Body of pancreas (tissue), 4 donors: ENCODE measurements around the gene ZNF184. TPM values are rescaled to one million over a fixed set of nuclear protein-coding genes. Genes with fewer than 3 reads are reported as not detected.
"Not testable (repeated sequence)": the region's sequence is repeated elsewhere in the genome, so short reads cannot be mapped to it uniquely, and the experiment has no call there.

Source experiments
- ATAC-seq: fragments of 150-250 bp; one replicate; pipeline ENCODE4 v1.9.1; 2016
- DNase-seq, 4 donors: peaks; one replicate each; pipeline ENCODE4 v3.0.0-alpha.2; 2019
- H3K27ac ChIP-seq, 4 donors: fragments of 200-600 bp; sonication (generic); 1 replicate in 3 of 4; 2 replicates in 1 of 4; pipeline versions ENCODE4 v1.5.1 to v1.6.1; 2016 to 2019; ENCODE audit warnings: mild to moderate bottlenecking in 1 of 4, mixed read lengths in 1 of 4, moderate library complexity in 1 of 4
- H3K27me3 ChIP-seq, 2 donors: fragments of 200-600 bp; sonication (generic); one replicate each; pipeline ENCODE4 v1.6.0; 2016; ENCODE audit warnings: mild to moderate bottlenecking in 1 of 2
- H3K36me3 ChIP-seq, 2 donors: fragments of 200-600 bp; sonication (generic); replicated peaks in 1 of 2; 2 replicates each; pipeline ENCODE4 v1.5.1; 2016; ENCODE audit warnings: low read depth in 2 of 2; ENCODE audit not compliant: insufficient read depth in 1 of 2
- H3K4me1 ChIP-seq: fragments of 200-600 bp; sonication (generic); one replicate; pipeline ENCODE4 v1.6.0; 2016
- H3K4me3 ChIP-seq, 2 donors: fragments of 200-600 bp; sonication (generic); 1 replicate in 1 of 2; 2 replicates in 1 of 2; pipeline ENCODE4 v1.5.1; 2016 to 2019
- H3K9me3 ChIP-seq, 3 donors: fragments of 200-600 bp; sonication (generic); 1 replicate in 2 of 3; 2 replicates in 1 of 3; pipeline ENCODE4 v1.5.1; 2016
- POLR2A ChIP-seq, 3 donors: fragments of 450-650 bp; IDR thresholded peaks; one replicate each; pipeline ENCODE4 v1.6.1; 2016; ENCODE audit warnings: antibody characterized with exemption in 3 of 3, mild to moderate bottlenecking in 2 of 3
- WGBS, 2 donors: methylation state at CpG; one replicate each; pipeline ENCODE4 v1.1.5; 2017; 5-methylcytosine and 5-hydroxymethylcytosine counted together
- intact Hi-C: fragments of 100-400 bp; cut with DNase I; formaldehyde crosslinking; loops from one replicate; pipeline ENCODE4 v1.15.1; 2023
- total RNA-seq, 2 donors: library from RNA; depleted of rRNA; stranded (reverse); fragments of >200 nt; gene quantifications; one replicate each; pipeline ENCODE4 v1.1.0, GENCODE V29; 2016
- TF ChIP-seq, protein P1 (sequence below), 7 experiments: fragments of 450-650 bp in 4 of 7; fragments of 200-600 bp in 3 of 7; sonication (generic) in 3 of 7; IDR thresholded peaks; one replicate each; pipeline ENCODE4 v1.5.1; 2016 to 2019; ENCODE audit warnings: antibody characterized with exemption in 7 of 7

The ZNF184 gene
- total RNA-seq, 2 donors from 2014 or later = 2.3 to 4.9 TPM

DNA sequence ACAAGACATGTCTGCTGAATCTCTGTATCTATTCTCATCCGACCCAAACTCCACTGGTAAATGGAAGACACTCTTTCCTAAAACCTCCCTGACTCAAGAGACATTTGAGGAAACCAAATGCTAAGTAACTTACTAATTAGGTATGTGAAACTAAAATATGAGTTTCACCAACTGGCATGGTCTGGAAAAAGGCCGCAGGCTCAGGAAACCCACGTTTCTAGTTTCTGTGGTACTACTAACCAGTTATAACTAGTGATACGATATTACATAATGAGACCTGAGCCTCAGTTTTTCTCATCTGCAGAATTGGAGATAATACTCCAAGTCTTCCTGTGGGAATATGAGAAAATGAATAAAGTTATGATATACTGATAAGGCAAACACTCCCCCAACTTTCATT lies 44.4 kb downstream of the ZNF184 start:
- intact Hi-C loops = no loop called here
- Histone ChIP-seq H3K9me3 (no peaks in the 10 kb centered on the region), H3K27ac (no peak overlapping the region), H3K36me3 (no peaks in the 10 kb centered on the region), H3K4me1 (no peaks in the 10 kb centered on the region), H3K4me3 (no peak overlapping the region), H3K27me3 (no peaks in the 10 kb centered on the region)
- DNase-seq (no peak), ATAC-seq (no peak)
- 66 to 68% methylated on average over 4 of the region's 4 CpGs for WGBS, 2 donors
- TF ChIP-seq, protein P1, sequence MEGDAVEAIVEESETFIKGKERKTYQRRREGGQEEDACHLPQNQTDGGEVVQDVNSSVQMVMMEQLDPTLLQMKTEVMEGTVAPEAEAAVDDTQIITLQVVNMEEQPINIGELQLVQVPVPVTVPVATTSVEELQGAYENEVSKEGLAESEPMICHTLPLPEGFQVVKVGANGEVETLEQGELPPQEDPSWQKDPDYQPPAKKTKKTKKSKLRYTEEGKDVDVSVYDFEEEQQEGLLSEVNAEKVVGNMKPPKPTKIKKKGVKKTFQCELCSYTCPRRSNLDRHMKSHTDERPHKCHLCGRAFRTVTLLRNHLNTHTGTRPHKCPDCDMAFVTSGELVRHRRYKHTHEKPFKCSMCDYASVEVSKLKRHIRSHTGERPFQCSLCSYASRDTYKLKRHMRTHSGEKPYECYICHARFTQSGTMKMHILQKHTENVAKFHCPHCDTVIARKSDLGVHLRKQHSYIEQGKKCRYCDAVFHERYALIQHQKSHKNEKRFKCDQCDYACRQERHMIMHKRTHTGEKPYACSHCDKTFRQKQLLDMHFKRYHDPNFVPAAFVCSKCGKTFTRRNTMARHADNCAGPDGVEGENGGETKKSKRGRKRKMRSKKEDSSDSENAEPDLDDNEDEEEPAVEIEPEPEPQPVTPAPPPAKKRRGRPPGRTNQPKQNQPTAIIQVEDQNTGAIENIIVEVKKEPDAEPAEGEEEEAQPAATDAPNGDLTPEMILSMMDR (IDR thresholded peaks at IDR 0.05) = no peak
- TF ChIP-seq POLR2A (IDR thresholded peaks at IDR 0.05) = no peak

DNA sequence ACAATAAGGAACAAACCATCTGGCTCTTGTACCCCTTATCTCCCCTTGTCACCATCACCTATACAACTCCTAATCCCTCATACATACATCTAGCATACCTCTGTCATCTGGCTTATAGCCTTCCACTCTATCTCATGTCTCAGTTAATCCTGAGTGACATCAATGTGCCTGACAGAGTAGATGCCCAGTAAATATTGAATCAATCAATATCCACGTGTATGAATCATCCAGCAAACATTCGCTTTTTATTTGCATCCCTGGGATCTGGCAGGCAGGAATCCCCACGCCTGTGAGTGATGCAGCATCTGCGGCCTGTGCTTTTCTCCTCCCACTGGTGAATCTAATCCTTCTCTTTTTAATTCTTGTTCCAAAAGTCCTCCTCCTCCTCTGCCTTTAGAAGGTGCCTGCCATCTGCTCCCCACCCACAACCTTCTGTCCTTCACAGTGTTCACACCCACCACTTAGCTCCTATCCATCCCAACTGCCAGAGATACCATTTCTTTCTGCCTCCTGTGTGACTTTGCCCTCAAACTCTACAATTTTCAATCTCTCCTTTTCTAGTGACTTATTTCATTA lies 46.8 kb downstream of the ZNF184 start:
- H3K27ac ChIP-seq = no peak overlapping the region
- intact Hi-C loops = no loop called here
- no peaks in the 10 kb centered on the region for H3K9me3 ChIP-seq
- H3K4me3 ChIP-seq = no peak overlapping the region
- 40 to 49% methylated on average over 4 of the region's 4 CpGs for WGBS, 2 donors
- no peak for TF ChIP-seq POLR2A (IDR thresholded peaks at IDR 0.05)
- TF ChIP-seq, protein P1 (IDR thresholded peaks at IDR 0.05) = no peak
- DNase-seq (no peak), ATAC-seq (no peak)
- H3K4me1 ChIP-seq = no peaks in the 10 kb centered on the region
- H3K27me3 ChIP-seq = no peaks in the 10 kb centered on the region
- no peaks in the 10 kb centered on the region for H3K36me3 ChIP-seq

- H3K36me3 ChIP-seq, H3K4me3 ChIP-seq, ATAC-seq, intact Hi-C loops, DNase-seq, H3K9me3 ChIP-seq, H3K4me1 ChIP-seq, H3K27me3 ChIP-seq, H3K27ac ChIP-seq: not testable (repeated sequence)
- whole genome bisulfite sequencing, 2 donors = 50 to 94% methylated on average over 1 to 14 of the region's 36 CpGs
Observed at GRCh38 chr6:27424851-27425250, 48.1 kb downstream of the ZNF184 start.

GRCh38 chr6:27422651-27423332 lies 50.1 kb downstream of the ZNF184 start:
- TF ChIP-seq POLR2A (IDR thresholded peaks at IDR 0.05) = no peak
- TF ChIP-seq, protein P1 (IDR thresholded peaks at IDR 0.05) = no peak
- 49 to 63% methylated on average over 29 to 32 of the region's 32 CpGs for WGBS, 2 donors
- no peak for ATAC-seq
- intact Hi-C loops = no loop called here
- Histone ChIP-seq H3K27me3 (no peaks in the 10 kb centered on the region), H3K4me1 (no peaks in the 10 kb centered on the region), H3K9me3 (no peaks in the 10 kb centered on the region), H3K4me3 (no peak overlapping the region), H3K36me3 (no peaks in the 10 kb centered on the region), H3K27ac (no peak overlapping the region)
- no peak for DNase-seq

- intact Hi-C loops = no loop called here
- no peaks in the 10 kb centered on the region for H3K4me1 ChIP-seq
- no peak overlapping the region for H3K27ac ChIP-seq
- no peaks in the 10 kb centered on the region for H3K36me3 ChIP-seq
- TF ChIP-seq, protein P1 (IDR thresholded peaks at IDR 0.05) = no peak
- TF ChIP-seq POLR2A (IDR thresholded peaks at IDR 0.05) = no peak
- H3K9me3 ChIP-seq = no peaks in the 10 kb centered on the region
- H3K4me3 ChIP-seq = no peak overlapping the region
- no peaks in the 10 kb centered on the region for H3K27me3 ChIP-seq
- DNase-seq (no peak), ATAC-seq (no peak)
Observed at GRCh38 chr6:27419363-27419762, 53.5 kb downstream of the ZNF184 start.
